ENCODE measurements around the gene CHIC2.

- TF ChIP-seq CTCF (IDR thresholded peaks at IDR 0.05) = no peak
- TF ChIP-seq POLR2A (IDR thresholded peaks at IDR 0.05) = no peak
Observed at GRCh38 chr4:54006755-54007154, 57.6 kb downstream of the CHIC2 start.
